ENCODE measurements around the gene ME3.
A peak's percentile ranks its signal among the peaks of the same experiment; 100 is the strongest.

The ME3 gene

DNA sequence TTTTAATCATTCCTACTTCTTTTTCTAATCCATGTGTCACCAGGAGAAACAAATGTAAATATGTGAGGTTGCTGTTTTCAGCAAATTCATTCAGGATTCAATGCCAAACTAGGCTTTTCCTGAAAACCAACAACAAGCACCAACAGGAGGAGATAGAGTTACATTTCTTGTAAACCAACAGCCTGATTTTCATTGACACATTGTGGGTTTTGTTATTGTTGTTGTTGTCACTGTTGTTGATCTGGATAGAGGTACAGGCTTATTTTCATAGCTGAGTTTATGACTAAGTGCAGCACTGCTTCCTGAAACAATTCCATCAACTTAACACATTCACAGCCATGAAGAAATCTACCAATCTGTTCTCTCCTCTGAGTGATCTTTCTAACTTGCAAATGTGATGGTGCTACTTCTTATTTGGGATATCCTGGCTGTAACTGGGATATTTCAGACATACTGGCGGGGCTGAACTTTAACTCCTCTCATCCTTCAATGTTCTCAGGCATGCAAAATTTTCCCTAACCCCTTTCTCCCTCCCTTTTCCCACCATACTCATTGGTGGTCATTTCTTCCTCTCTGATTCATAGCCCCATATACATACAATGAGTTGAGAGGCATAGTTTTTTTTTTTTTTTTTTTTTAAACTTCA, 65.5 kb downstream of the ME3 start:
- Mint-ChIP-seq H3K4me1 (no peaks in the 10 kb centered on the region), H3K4me3 (no peak overlapping the region), H3K9me3 (no peaks in the 10 kb centered on the region), H3K27ac (no peak overlapping the region), H3K27me3 (no peaks in the 10 kb centered on the region), H3K36me3 (peaks cover 0 to 1% of the 10 kb centered on the region in 2 donors)
- ATAC-seq (replicated peaks), result no peak
- no peak for DNase-seq

DNA sequence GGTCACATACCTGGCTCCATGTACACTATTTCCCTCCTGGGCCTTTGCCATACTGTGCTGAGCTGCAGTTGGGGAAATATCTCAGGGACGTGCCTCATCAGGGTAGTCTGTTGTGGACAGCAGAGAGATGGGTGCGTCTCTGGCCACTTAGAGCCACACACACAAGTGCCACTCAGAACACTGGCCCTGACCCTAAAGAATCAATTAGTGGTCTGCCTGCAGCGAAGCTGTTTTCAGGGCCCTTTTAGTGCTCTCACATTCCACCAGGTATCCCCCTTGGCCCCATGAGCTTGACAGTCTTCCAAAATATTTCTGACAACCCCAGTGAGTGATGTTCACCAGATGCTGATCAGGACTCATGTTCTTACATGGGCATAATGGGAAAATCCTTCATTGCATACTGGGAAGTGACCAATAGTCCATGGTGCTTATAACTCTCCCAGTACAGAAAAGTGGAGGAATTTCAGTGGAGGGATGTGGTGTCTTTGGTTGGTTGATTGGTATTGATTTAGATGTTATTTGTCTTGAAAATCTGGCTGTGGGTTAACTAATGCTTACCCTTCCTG, 66.1 kb downstream of the ME3 start:
- no peak for DNase-seq
- Mint-ChIP-seq H3K4me1 (no peaks in the 10 kb centered on the region), H3K9me3 (no peaks in the 10 kb centered on the region), H3K27me3 (no peaks in the 10 kb centered on the region), H3K4me3 (no peak overlapping the region), H3K36me3 (peaks cover 0 to 1% of the 10 kb centered on the region in 2 donors), H3K27ac (no peak overlapping the region)
- no peak for ATAC-seq (replicated peaks)

DNA sequence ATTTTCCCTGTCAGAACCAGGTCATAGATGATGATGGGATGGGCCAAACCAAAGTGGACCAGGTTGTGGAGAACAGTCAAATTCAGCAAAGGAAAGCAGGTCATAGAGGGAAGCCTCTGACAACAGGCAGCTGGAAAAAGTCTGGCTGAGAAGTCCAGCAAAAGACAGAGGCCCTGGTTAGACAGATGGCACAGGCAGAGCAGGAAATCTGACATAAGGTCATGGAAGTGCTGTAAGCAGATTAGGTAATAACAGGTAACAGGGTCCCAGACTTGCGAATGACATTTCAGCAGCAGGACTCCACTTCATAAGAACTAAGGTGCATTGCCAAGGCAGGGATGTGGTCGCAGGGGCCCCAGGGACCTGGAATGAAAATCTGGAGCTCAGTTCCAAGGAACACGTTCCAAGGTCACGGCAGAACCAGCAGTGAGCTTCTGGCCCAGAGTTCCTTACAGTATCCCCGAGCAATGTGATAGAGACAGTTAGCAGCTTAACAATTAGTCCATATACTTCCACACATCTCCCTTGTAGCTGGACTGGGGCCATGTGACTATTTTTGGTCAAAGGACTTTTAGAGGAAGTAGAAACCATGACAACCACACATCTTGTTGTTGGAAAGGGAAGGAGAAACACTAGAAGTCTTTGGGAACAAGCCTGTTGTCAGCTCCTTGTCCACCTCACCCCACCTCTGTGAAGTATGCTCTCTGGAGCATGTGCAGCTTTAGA, 75.4 kb downstream of the ME3 start:
- Mint-ChIP-seq H3K27me3 (no peaks in the 10 kb centered on the region), H3K4me3 (no peak overlapping the region), H3K36me3 (peaks cover 0 to 2% of the 10 kb centered on the region in 2 donors), H3K4me1 (peaks cover 13 to 24% of the 10 kb centered on the region in 2 donors), H3K27ac (no peak overlapping the region), H3K9me3 (peaks cover 0 to 6% of the 10 kb centered on the region in 2 donors)
- ATAC-seq (replicated peaks), result no peak
- no peak for DNase-seq

DNA sequence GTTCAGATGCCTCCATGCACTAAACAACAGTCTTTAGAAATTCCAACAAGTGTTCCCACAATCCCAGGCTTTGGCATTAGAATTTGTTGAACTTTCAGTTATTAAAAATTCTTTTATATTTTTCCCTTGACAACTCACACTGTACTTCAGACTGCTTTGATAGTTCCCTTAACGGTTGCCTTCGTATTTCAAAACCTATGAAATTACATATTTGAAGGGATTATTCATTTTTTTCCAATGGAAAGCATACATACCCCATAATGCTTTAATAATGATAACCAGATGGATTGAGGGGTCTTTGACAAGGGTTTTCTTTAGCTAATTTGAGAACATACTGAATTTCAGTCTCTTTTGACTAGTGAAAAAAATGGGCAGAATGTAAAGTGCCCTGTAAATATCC, 76.5 kb downstream of the ME3 start:
- Mint-ChIP-seq H3K4me1 (peaks cover 16 to 33% of the 10 kb centered on the region in 2 donors), H3K4me3 (no peak overlapping the region), H3K27me3 (no peaks in the 10 kb centered on the region), H3K36me3 (peaks cover 3 to 4% of the 10 kb centered on the region in 2 donors), H3K27ac (peak overlapping the region; percentile 94), H3K9me3 (peaks cover 0 to 6% of the 10 kb centered on the region in 2 donors)
- ATAC-seq (replicated peaks) (no peak), DNase-seq (no peak)

DNA sequence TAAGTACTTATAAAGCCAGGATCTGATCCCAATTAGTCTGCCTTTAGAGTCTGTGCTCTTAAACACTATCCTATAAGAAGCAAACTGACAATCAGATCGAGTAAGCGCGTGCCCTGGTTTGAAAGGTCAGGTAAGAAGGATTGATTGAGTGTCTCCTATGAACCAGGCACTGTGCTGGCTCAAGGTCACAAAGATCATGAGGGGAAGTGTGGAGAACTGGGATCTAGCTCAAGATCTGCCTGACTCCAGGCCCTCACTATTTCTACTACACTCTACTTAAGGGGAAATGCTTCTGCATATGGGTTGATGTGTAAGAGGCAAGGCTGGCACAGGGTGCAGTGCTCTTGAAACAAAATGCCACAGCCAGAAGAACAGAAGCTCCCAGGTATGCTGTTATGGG, 77.0 kb downstream of the ME3 start:
- Mint-ChIP-seq H3K4me3 (no peak overlapping the region), H3K36me3 (peaks cover 3 to 4% of the 10 kb centered on the region in 2 donors), H3K27ac (peak overlapping the region; percentile 94), H3K4me1 (peaks cover 17 to 33% of the 10 kb centered on the region in 2 donors), H3K27me3 (no peaks in the 10 kb centered on the region), H3K9me3 (peaks cover 0 to 6% of the 10 kb centered on the region in 2 donors)
- ATAC-seq (replicated peaks) (peak in 1 of 2 donors; percentile 14), DNase-seq (peak; percentile 10)

DNA sequence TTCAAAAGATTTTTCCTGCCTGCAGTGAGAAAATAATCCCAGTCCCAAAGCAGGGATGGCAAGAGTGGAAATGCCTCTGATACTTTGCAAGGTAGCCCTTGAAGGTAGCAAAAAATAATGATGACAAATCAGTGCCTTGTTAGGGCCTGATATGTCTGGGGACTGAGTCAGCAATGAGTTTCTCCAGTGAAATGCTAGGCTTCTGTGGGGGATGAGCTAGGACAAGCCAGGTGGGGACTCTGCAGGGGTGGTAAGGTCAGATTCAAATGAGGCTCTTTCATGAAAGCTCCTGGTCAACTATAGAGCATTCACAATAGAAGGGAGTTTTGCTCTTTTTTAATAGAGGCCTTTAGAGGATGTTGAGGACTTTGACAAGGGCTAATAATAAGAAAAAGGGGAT, 77.7 kb downstream of the ME3 start:
- no peak for ATAC-seq (replicated peaks)
- no peak overlapping the region for H3K4me3 Mint-ChIP-seq
- no peak for DNase-seq
- H3K27me3 Mint-ChIP-seq, result no peaks in the 10 kb centered on the region
- no peak overlapping the region for H3K27ac Mint-ChIP-seq
- peaks cover 0 to 5% of the 10 kb centered on the region in 2 donors for H3K9me3 Mint-ChIP-seq
- H3K4me1 Mint-ChIP-seq, result peaks cover 22 to 33% of the 10 kb centered on the region in 2 donors
- peaks cover 3 to 4% of the 10 kb centered on the region in 2 donors for H3K36me3 Mint-ChIP-seq

DNA sequence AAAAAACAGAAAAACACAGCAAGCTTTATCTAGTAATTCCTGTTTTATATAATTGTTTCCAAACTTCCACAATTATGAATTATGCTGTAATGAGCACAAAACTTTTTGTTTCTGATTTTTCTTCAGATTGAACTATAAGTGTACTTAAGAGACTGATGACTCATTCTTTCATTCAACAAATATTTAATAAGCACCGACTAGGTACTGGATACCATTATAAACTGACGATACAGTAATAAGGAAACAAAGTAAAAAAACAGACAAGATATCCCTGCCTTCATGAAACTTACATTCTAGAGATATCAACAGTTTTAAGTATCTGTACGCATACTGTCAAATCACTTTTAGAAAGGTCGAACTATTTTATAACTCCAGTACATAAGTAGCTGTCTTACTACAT, 78.6 kb downstream of the ME3 start:
- no peak for DNase-seq
- peaks cover 1 to 4% of the 10 kb centered on the region in 2 donors for H3K36me3 Mint-ChIP-seq
- no peaks in the 10 kb centered on the region for H3K27me3 Mint-ChIP-seq
- peaks cover 22 to 33% of the 10 kb centered on the region in 2 donors for H3K4me1 Mint-ChIP-seq
- no peak for ATAC-seq (replicated peaks)
- no peak overlapping the region for H3K27ac Mint-ChIP-seq
- H3K9me3 Mint-ChIP-seq, result peaks cover 0 to 3% of the 10 kb centered on the region in 2 donors
- H3K4me3 Mint-ChIP-seq, result no peak overlapping the region

DNA sequence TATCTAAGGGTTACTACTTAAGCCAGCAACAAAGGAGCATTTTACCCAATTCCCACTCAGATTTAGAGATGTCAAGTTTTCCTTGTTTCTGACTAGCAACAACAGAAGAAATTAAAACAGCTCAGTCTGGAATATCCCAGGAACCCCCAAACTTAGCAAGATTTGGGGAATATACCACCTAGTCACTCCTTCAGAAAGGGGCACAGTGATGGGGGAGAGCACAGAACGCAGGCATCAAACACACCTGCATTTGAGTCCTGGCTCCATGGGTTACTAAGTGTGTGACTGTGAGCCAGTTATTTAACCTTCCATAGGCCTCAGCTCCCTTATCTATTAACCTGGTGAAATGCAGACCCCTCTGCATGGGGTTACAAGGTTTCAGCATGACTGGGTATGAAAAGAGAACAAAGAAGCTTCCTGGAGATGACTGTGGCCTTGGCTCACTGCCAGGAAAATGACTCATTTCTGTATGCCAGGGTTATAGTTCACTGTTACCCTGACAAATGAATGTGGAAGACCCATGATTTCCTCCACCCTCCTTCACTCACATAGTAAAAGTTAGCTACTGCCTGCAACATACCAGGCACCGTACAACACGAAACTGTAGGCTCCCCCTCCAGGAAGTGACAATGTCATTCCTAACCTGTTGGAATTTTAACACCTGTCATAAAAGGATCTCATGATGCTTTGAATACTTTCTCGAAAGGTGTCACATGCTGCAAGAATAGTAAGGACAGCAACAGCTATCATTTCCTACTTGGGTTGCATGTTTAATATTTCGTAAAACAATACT, 79.6 kb downstream of the ME3 start:
- Mint-ChIP-seq H3K4me1 (peaks cover 24 to 33% of the 10 kb centered on the region in 2 donors), H3K4me3 (peak overlapping the region in 1 of 2 donors; percentile 16), H3K36me3 (peaks cover 1 to 4% of the 10 kb centered on the region in 2 donors), H3K27me3 (no peaks in the 10 kb centered on the region), H3K9me3 (peaks cover 0 to 2% of the 10 kb centered on the region in 2 donors), H3K27ac (no peak overlapping the region)
- ATAC-seq (replicated peaks) (peak; percentile 96 to 98), DNase-seq (peak; percentile 86)

DNA sequence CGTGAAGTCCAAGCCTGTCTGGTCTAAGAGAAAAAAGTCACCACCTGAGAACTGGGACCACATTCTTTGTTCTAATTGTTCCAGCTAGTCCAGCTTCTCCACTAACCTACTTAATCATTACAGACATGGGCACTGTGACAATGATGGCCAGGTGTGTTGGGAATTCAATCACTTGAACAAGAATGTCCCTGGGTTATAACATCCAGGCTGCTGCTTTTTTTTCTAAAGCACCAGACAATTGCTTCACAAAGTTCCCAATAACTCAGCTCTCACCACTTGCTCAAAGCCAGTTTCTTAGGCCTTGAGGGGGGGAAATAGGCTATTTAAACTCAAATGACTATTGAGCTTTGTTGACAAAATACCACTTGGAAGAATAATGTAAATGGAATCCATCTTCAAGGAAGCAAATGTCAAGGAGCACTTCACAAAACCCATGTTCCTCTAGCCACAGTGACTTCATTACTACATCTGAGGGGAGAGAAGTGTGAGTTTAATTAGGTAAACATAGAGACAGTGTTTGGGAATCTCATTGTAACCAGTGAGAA, 80.3 kb downstream of the ME3 start:
- no peak overlapping the region for H3K4me3 Mint-ChIP-seq
- no peaks in the 10 kb centered on the region for H3K27me3 Mint-ChIP-seq
- no peak overlapping the region for H3K27ac Mint-ChIP-seq
- H3K36me3 Mint-ChIP-seq, result peaks cover 1 to 4% of the 10 kb centered on the region in 2 donors
- DNase-seq (no peak), ATAC-seq (replicated peaks) (no peak)
- H3K9me3 Mint-ChIP-seq, result no peaks in the 10 kb centered on the region
- H3K4me1 Mint-ChIP-seq, result peaks cover 24 to 33% of the 10 kb centered on the region in 2 donors

DNA sequence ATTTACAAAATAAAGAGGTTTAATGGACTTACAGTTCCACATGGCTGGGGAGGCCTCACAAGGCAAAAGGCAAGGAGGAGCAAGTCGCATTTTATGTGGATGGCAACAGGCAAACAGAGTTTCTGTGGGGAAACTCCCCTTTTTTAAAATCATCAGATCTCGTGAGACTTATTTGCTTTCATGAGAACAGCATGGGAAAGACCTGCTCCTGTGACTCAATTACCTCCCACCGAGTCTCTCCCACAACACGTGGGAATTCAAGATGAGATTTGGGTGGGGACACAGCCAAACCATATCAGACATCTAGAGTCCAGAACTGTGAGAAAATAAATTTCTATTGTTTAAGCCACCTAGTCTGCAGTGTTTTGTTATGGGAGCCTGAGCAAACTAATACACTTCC, 80.8 kb downstream of the ME3 start:
- Mint-ChIP-seq H3K36me3 (peaks cover 1 to 4% of the 10 kb centered on the region in 2 donors), H3K4me1 (peaks cover 24 to 33% of the 10 kb centered on the region in 2 donors), H3K9me3 (no peaks in the 10 kb centered on the region), H3K27ac (peak overlapping the region; percentile 76), H3K4me3 (no peak overlapping the region), H3K27me3 (no peaks in the 10 kb centered on the region)
- ATAC-seq (replicated peaks), result no peak
- no peak for DNase-seq

DNA sequence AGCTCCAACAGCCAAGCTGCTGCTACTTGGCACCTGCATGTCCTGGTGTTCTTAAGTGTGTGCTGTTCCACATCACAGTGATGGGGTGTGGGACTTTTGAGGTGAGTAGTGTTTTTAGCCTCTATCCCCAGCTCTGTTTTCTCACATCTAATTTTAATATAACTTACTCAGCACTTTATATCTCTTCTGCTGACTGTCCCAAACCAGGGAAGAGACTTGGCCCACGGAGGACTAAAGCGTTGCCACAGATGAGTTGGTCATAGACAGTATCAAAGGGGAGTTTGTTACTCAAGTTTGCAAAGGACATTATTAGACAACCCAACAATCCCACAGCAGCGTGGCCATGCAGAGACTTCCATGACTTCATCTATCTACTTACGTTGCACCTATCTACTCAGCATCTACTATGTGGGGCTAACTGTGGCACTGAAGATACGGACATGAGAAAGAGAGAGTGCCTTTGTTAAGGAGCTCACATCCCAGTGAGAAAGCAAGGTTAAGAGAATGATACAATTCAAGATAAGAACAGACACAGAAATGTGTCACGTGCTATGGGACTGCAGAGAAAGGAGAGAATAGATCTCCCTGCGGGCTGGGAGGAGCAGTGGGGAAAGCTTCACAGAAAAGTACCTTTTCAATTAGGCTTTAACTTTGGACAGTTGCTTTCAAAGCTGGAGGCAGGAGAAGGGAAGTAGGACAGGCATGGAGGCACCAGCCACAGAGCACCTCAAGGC, 82.4 kb downstream of the ME3 start:
- H3K27me3 Mint-ChIP-seq, result no peaks in the 10 kb centered on the region
- ATAC-seq (replicated peaks) (no peak), DNase-seq (no peak)
- H3K4me1 Mint-ChIP-seq, result peaks cover 20 to 32% of the 10 kb centered on the region in 2 donors
- no peak overlapping the region for H3K4me3 Mint-ChIP-seq
- no peak overlapping the region for H3K27ac Mint-ChIP-seq
- no peaks in the 10 kb centered on the region for H3K9me3 Mint-ChIP-seq
- H3K36me3 Mint-ChIP-seq, result peaks cover 1 to 4% of the 10 kb centered on the region in 2 donors

DNA sequence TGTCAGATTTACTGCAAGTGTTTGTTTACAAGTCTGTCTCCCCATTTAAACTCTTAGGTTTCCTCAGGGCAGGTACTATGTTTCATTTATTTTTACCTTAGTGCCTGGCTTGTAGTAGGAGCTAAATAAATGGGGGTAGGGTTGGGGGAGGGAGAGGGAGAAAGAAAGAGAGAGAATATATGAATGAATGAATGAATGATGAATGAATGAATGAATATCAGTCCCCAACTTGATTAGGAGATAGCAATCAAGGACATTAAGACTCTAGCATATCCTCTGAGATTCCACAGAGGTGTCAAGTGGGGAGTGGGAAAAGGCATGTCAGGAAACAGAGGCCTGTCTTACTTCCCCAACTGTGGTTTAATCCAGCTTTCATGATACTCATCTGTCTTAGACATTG, 83.2 kb downstream of the ME3 start:
- peaks cover 1 to 4% of the 10 kb centered on the region in 2 donors for H3K36me3 Mint-ChIP-seq
- H3K27ac Mint-ChIP-seq, result no peak overlapping the region
- H3K9me3 Mint-ChIP-seq, result no peaks in the 10 kb centered on the region
- H3K4me1 Mint-ChIP-seq, result peaks cover 20 to 26% of the 10 kb centered on the region in 2 donors
- ATAC-seq (replicated peaks) (no peak), DNase-seq (no peak)
- no peak overlapping the region for H3K4me3 Mint-ChIP-seq
- H3K27me3 Mint-ChIP-seq, result no peaks in the 10 kb centered on the region

DNA sequence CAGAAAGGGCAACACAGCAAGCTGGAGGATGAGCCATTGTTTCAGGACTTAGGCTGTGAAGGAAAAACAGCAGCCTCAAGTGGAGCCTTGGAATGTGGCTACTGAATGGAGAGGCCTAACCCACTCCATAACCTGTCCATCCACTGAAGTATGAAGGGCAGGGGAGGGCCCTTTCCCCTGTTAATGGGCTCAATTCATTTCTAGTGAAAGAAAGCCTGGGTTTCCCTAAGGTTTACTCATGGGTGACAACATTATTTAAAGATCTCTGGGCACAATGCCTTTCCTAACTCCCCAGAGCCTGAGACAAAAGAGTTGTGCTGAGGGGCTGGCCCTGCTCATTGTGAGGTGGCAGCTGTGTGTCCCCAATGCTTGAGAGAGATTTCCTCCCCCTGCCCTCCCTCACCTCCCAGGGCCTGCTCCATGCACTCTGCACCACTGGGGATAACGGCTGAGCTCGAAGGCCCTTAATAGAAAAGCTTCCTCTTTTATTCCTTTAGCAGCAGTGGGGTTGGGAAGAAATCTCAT, 83.8 kb downstream of the ME3 start:
- Mint-ChIP-seq H3K36me3 (peaks cover 1 to 4% of the 10 kb centered on the region in 2 donors), H3K4me1 (peaks cover 20 to 25% of the 10 kb centered on the region in 2 donors), H3K4me3 (no peak overlapping the region), H3K27me3 (no peaks in the 10 kb centered on the region), H3K9me3 (no peaks in the 10 kb centered on the region), H3K27ac (no peak overlapping the region)
- no peak for ATAC-seq (replicated peaks)
- DNase-seq, result no peak
